A673 (cell line): ENCODE results near the gene MLN. TPM values are rescaled to one million over a fixed set of nuclear protein-coding genes. Genes with fewer than 3 reads are reported as not detected.

Experiments
- BruUV-seq: library from RNA; stranded (reverse); fragments of 400-500 nt; replicated peaks from 2 replicates; lab custom pipeline; 2021; lab: Mats Ljungman, UMichigan
- CTCF ChIA-PET: fragments of 300-600 bp; sonication (Branson Sonifier 250); formaldehyde crosslinking; loops from one replicate; lab custom pipeline; 2022; ENCODE audit warnings: antibody characterized with exemption; lab: Charles Lee
- POLR2A ChIA-PET: fragments of 300-600 bp; sonication (Branson Sonifier 250); formaldehyde crosslinking; loops from one replicate; lab custom pipeline; 2022; ENCODE audit warnings: antibody characterized with exemption; ENCODE audit not compliant: low non-redundant PET; lab: Charles Lee
- DNase-seq: peaks from one replicate; pipeline ENCODE4 v3.0.0-alpha.2; 2015; ENCODE audit warnings: low spot score
- H3K27ac ChIP-seq: fragments of 200-600 bp; sonication (generic); 2 replicates; pipeline ENCODE4 v1.5.1; 2016; ENCODE audit warnings: mixed run types, low read depth, mild to moderate bottlenecking, mixed read lengths, antibody characterized with exemption, low read length; ENCODE audit not compliant: poor library complexity, severe bottlenecking
- H3K27me3 ChIP-seq: fragments of 200-600 bp; sonication (generic); replicated peaks from 2 replicates; pipeline ENCODE4 v1.6.1; 2017; ENCODE audit warnings: mixed run types, low read depth, mild to moderate bottlenecking, mixed read lengths, antibody characterized with exemption, low read length; ENCODE audit not compliant: insufficient read depth, poor library complexity
- H3K36me3 ChIP-seq: fragments of 200-600 bp; sonication (generic); 2 replicates; pipeline ENCODE4 v1.6.1; 2016; ENCODE audit warnings: mixed run types, mild to moderate bottlenecking, mixed read lengths, antibody characterized with exemption, low read length; ENCODE audit not compliant: insufficient read depth, poor library complexity, severe bottlenecking
- H3K4me1 ChIP-seq: fragments of 200-600 bp; sonication (generic); 2 replicates; pipeline ENCODE4 v1.6.1; 2017; ENCODE audit warnings: mixed run types, mild to moderate bottlenecking, mixed read lengths, antibody characterized with exemption, low read length; ENCODE audit not compliant: insufficient read depth, poor library complexity, severe bottlenecking
- H3K4me3 ChIP-seq: fragments of 200-600 bp; sonication (generic); 2 replicates; pipeline ENCODE4 v1.5.1; 2016; ENCODE audit warnings: low read depth, mixed run types, mild to moderate bottlenecking, mixed read lengths, low read length; ENCODE audit not compliant: poor library complexity, severe bottlenecking
- H3K9me3 ChIP-seq: fragments of 200-600 bp; sonication (generic); 2 replicates; pipeline ENCODE4 v1.6.1; 2016; ENCODE audit warnings: mixed run types, low read depth, mild to moderate bottlenecking, mixed read lengths, antibody characterized with exemption, low read length; ENCODE audit not compliant: poor library complexity, severe bottlenecking
- EZH2 ChIP-seq: fragments of 200-600 bp; sonication (generic); IDR thresholded peaks from 2 replicates; pipeline ENCODE4 v1.6.1; 2017; ENCODE audit warnings: borderline replicate concordance, low read depth, mild to moderate bottlenecking, mixed read lengths, antibody characterized with exemption, low read length; ENCODE audit not compliant: poor library complexity, severe bottlenecking
- intact Hi-C: fragments of 100-400 bp; cut with micrococcal nuclease; formaldehyde crosslinking; loops from one replicate; pipeline ENCODE4 v1.10.0; 2022; ENCODE audit not compliant: unreplicated experiment
- total RNA-seq: library from RNA; stranded (reverse); gene quantifications from 2 replicates; pipeline ENCODE4 v1.2.3, GENCODE V29; 2021
- TF ChIP-seq, protein P1 (sequence below): fragments of 300-800, 200-600 bp; sonication (generic); conservative IDR thresholded peaks from 2 replicates; pipeline ENCODE4 v1.5.1; 2017; ENCODE audit warnings: low read depth, mild to moderate bottlenecking, antibody characterized with exemption, low read length, moderate library complexity, mixed read lengths

Gene MLN
- total RNA-seq, 1 experiment from 2014 or later, result not detected

DNA sequence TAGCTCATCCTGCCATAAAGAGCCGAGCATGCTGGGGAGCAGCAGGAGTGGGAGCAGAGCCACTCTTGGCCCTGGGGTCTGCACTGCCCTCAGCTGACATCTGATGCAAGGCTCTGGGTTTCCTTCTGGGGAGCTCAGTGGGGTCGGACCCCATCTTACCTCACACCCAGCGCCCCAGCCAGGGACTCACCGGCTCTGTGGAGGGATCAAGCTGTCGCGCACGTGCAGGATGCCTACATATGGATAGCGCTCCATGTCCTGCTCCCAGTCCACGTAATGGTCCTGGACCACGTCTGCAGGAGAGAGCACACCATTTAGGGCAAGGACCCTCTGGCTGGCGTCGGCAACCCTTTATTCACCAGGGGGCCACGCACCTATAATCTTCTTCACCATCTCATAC lies 27.0 kb downstream of the MLN start:
- no peak overlapping the region for H3K4me3 ChIP-seq
- H3K27me3 ChIP-seq, result no peaks in the 10 kb centered on the region
- TF ChIP-seq, protein P1, sequence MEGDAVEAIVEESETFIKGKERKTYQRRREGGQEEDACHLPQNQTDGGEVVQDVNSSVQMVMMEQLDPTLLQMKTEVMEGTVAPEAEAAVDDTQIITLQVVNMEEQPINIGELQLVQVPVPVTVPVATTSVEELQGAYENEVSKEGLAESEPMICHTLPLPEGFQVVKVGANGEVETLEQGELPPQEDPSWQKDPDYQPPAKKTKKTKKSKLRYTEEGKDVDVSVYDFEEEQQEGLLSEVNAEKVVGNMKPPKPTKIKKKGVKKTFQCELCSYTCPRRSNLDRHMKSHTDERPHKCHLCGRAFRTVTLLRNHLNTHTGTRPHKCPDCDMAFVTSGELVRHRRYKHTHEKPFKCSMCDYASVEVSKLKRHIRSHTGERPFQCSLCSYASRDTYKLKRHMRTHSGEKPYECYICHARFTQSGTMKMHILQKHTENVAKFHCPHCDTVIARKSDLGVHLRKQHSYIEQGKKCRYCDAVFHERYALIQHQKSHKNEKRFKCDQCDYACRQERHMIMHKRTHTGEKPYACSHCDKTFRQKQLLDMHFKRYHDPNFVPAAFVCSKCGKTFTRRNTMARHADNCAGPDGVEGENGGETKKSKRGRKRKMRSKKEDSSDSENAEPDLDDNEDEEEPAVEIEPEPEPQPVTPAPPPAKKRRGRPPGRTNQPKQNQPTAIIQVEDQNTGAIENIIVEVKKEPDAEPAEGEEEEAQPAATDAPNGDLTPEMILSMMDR, result no peak
- no peak for TF ChIP-seq EZH2
- H3K36me3 ChIP-seq, result peaks cover 87% of the 10 kb centered on the region
- H3K4me1 ChIP-seq, result peaks cover 29% of the 10 kb centered on the region
- H3K27ac ChIP-seq, result no peak overlapping the region
- no peak for DNase-seq
- BruUV-seq, result no TSS peak
- ChIA-PET POLR2A (interaction anchor here (0.6 kb wide), 1 partner anchor 663 kb away, joined by 3 read pairs; no protein-coding TSS in a partner anchor), CTCF (no interaction called here)
- H3K9me3 ChIP-seq, result no peaks in the 10 kb centered on the region
- intact Hi-C loops, result no loop called here

DNA sequence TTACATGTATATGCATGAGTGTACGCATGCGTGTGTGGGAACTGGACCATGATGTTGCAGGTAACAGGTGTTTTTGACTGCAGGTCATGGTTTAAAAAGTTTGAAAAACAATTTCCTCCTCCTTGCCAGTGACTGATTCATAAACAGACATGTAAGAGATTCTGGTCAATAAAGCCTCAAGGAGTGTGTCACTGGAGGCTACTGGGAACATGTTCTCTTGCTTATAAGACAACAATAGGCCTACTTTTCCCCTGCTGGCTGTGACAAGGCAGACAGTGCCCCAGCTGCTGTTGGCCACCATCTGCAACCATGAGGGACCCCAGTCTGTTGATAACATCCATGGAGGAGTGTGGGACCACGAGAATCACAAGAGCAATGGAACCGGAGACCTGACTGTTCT lies 27.6 kb downstream of the MLN start:
- H3K27ac ChIP-seq, result no peak overlapping the region
- peaks cover 81% of the 10 kb centered on the region for H3K36me3 ChIP-seq
- TF ChIP-seq, protein P1, result no peak
- TF ChIP-seq EZH2, result no peak
- H3K4me1 ChIP-seq, result peaks cover 31% of the 10 kb centered on the region
- CTCF ChIA-PET, result no interaction called here
- H3K9me3 ChIP-seq, result no peaks in the 10 kb centered on the region
- DNase-seq, result no peak
- intact Hi-C loops, result no loop called here
- no peak overlapping the region for H3K4me3 ChIP-seq
- POLR2A ChIA-PET, result no interaction called here
- H3K27me3 ChIP-seq, result no peaks in the 10 kb centered on the region
- no TSS peak for BruUV-seq

DNA sequence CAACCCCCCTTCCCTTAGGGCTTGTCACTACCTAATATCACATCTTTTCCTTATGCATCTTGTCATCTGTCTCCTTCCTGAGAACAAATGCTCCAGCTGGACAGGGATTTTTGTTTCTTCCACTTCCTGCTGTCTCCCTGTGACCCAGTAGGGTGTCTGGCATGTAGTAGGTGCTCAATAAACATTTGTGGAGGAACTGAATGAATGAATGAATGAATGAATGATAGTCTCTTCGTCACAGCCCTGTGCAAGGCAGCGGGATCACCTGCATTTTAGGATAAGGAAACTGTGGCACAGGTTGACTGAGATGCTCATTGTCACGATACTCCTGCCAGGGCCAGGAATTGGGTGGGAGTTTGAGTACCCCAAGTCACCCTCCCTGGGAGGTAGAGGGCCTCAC lies 29.0 kb downstream of the MLN start:
- POLR2A ChIA-PET, result no interaction called here
- TF ChIP-seq EZH2, result no peak
- TF ChIP-seq, protein P1, result no peak
- Histone ChIP-seq H3K4me3 (no peak overlapping the region), H3K36me3 (peaks cover 67% of the 10 kb centered on the region), H3K27ac (no peak overlapping the region), H3K4me1 (peaks cover 46% of the 10 kb centered on the region), H3K27me3 (no peaks in the 10 kb centered on the region), H3K9me3 (no peaks in the 10 kb centered on the region)
- intact Hi-C loops, result loop anchor here (5.0 kb wide), 1 partner anchor 62 kb away; the partner anchor contains the start of gene UQCC2
- BruUV-seq, result no TSS peak
- CTCF ChIA-PET, result interaction anchor here (0.6 kb wide), 1 partner anchor 17 kb away, joined by 5 read pairs; no protein-coding TSS in a partner anchor
- DNase-seq, result no peak
